GM23248 (cell line): ENCODE results near the gene ANKRD6.

Source experiments
- EZH2 ChIP-seq: fragments of 200-600 bp; sonication (generic); IDR thresholded peaks from 2 replicates; pipeline ENCODE4 v1.6.1; 2018; ENCODE audit warnings: antibody characterized with exemption, mild to moderate bottlenecking; ENCODE audit not compliant: insufficient read depth, poor library complexity, severe bottlenecking
- EZH2phosphoT487 ChIP-seq: fragments of 200-600 bp; sonication (generic); IDR thresholded peaks from 2 replicates; pipeline ENCODE4 v1.6.1; 2018; ENCODE audit warnings: antibody characterized with exemption, moderate library complexity, mild to moderate bottlenecking, low read depth; ENCODE audit not compliant: insufficient read depth

DNA sequence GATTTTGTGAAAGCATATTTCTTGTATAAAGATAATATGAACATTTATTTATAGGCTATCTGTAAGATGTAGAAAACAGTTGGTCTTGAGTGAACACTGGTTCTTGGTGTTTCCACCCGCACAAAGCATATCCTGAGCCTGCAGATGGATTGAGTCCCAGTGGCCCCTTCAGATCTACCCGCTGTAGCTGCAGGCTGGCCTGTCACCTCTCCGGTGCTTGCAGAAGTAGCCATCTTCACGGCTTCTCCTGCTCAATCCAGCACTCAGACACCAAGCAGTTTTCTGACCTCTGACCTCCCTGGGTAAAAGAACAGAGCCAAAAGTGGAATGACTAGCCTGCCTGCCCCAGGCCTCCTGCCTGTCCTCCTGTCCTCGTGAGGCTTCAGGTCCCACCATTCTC is 182.9 kb downstream of the ANKRD6 start:
- TF ChIP-seq EZH2 (no peak), EZH2phosphoT487 (no peak)
